HG03196 (cell line): ENCODE results near the gene MMP20.
"Not testable (repeated sequence)": the region's sequence is repeated elsewhere in the genome, so short reads cannot be mapped to it uniquely, and the experiment has no call there.

ENCODE experiments used
- ATAC-seq: cut with Tn5 transposase; IDR thresholded peaks from one replicate; pipeline ENCODE4 v1.9.1; 2021; ENCODE audit not compliant: unreplicated experiment

Gene MMP20

GRCh38 chr11:102625177-102625576 is at the start of gene MMP20:
Gene MMP20 (minus strand): TSS chr11:102625332. CDS start chr11:102625319, 13 bp downstream.
- ATAC-seq: no peak

- ATAC-seq: no peak
Observed at GRCh38 chr11:102669664-102670063, 44.5 kb upstream of the MMP20 start.

GRCh38 chr11:102666331-102666957 is 41.3 kb upstream of the MMP20 start:
- peak; percentile 44 for ATAC-seq

GRCh38 chr11:102664001-102664752 is 39.0 kb upstream of the MMP20 start:
- ATAC-seq: no peak

GRCh38 chr11:102662607-102663006 is 37.5 kb upstream of the MMP20 start:
- no peak for ATAC-seq

- no peak for ATAC-seq
Observed at GRCh38 chr11:102661040-102661439, 35.9 kb upstream of the MMP20 start.

GRCh38 chr11:102656528-102656927 is 31.4 kb upstream of the MMP20 start:
- ATAC-seq: no peak

- ATAC-seq: no peak
Observed at GRCh38 chr11:102655547-102655946, 30.4 kb upstream of the MMP20 start.

- ATAC-seq: no peak
Observed at GRCh38 chr11:102654761-102655160, 29.6 kb upstream of the MMP20 start.

- no peak for ATAC-seq
Observed at GRCh38 chr11:102653744-102654291, 28.7 kb upstream of the MMP20 start.

GRCh38 chr11:102647430-102647829 is 22.3 kb upstream of the MMP20 start:
- ATAC-seq: no peak

GRCh38 chr11:102643941-102644340 is 18.8 kb upstream of the MMP20 start:
- ATAC-seq: no peak

- no peak for ATAC-seq
Observed at GRCh38 chr11:102640946-102641345, 15.8 kb upstream of the MMP20 start.

- no peak for ATAC-seq
Observed at GRCh38 chr11:102639656-102640055, 14.5 kb upstream of the MMP20 start.

GRCh38 chr11:102637731-102638130 is 12.6 kb upstream of the MMP20 start:
- ATAC-seq: no peak

- ATAC-seq: no peak
Observed at GRCh38 chr11:102633385-102634026, 8.4 kb upstream of the MMP20 start.

GRCh38 chr11:102632026-102632425 is 6.9 kb upstream of the MMP20 start:
- no peak for ATAC-seq

GRCh38 chr11:102630598-102631448 is 5.7 kb upstream of the MMP20 start:
- no peak for ATAC-seq

- ATAC-seq: not testable (repeated sequence)
Observed at GRCh38 chr11:102629908-102630307, 4.8 kb upstream of the MMP20 start.

GRCh38 chr11:102626676-102627075 is 1.5 kb upstream of the MMP20 start:
- ATAC-seq: no peak

- ATAC-seq: no peak
Observed at GRCh38 chr11:102623998-102624397, 1.1 kb downstream of the MMP20 start.
